Measurements from ENCODE around the gene UBASH3B.

UBASH3B gene

GRCh38 chr11:122645847-122646246 is 9.7 kb upstream of the UBASH3B start:
- intact Hi-C loops (cut with DNase I) = no loop called here
- DNase-seq = peak in 1 of 10 donors; percentile 9

DNA sequence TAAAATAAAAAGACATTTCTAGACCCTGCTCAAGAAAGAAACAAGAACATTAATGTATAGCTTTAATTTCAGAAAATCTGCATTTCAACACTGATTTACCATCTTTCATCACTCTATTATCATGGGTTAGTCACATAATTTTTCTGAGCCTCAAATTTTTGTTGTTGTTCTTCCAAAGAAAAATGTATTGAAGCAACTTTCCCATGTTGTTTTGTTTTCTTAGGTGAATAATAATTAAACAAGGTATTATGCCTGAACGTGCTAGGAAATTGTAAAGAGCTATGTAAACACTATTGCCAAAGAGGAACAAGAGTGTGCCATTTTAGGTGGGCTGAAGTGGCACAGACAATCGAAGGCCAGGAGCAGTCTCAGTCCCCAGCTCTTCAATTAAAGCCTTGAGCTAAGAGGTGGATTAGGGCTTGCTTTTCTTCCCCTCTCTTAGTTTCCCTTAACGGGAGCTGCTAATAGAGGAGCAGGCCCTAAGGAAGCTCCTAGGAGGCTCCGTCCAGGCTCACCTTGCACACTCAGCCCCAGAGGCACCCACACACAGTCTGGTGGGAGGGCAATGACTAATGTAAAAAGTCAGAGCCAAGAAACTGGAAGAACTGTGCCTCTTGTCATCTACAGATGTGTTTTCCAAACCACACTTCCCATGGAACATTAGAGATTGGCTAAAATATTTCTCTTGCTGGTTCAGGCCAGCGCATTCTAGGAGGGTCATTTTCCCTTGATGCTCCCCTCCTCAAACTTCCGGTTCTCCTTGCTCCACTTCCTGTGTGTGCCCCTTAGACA is 8.8 kb upstream of the UBASH3B start:
- intact Hi-C loops (cut with DNase I) = no loop called here
- DNase-seq = peak in 1 of 10 donors; percentile 72

DNA sequence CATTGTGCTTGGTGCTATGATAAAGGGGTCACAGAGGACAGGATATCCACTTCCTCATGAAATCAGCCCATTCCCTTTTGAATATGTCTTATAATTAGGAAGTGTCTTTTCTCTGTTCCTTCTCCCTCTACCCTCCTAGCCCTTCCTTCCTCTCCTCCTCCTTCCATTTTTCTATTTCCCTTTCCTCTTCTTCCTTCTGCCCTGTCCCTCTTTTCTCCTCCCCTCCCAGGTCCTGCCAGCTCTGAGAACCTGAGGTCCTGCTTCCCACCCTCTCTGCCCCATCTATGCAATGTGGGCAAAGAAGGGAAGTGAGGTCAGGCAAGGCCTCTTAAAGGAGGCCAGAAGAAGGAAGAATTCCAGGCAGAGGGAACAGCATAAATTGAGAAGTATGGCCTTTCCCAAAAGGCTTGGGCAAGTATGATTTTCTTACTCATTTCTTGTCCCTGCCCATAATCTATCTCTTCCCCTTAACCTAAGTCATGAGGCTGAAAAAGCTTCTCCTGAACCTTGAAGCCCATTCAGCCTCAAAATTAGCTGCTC is 7.7 kb upstream of the UBASH3B start:
- no peak for DNase-seq
- intact Hi-C loops (cut with DNase I) = no loop called here

DNA sequence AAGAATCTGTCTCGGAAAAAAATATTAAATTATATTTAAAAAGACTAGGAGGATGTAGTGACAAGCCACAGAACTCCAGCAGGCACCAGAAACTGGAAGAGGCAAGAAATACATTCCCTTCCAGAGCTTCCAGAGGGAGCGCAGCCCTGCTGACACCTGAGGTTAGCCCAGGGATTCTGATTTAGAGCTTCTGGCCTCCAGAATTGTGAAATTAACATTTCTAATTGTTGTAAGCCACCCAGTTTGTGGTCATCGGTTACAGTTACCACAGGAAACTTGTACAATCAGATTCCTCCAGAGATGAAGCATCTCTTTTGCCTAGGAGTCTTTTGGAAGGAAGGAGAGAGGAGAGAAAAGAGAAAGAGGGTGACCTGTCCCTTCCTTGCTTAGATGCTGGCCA is 6.4 kb upstream of the UBASH3B start:
- intact Hi-C loops (cut with DNase I) = no loop called here

GRCh38 chr11:122650619-122651018 is 4.9 kb upstream of the UBASH3B start:
- intact Hi-C loops (cut with DNase I) = no loop called here
- DNase-seq = no peak

More for the DNA sequence above, 6.4 kb upstream of the UBASH3B start:
- no peak for DNase-seq

- no peak for DNase-seq
- intact Hi-C loops (cut with DNase I) = no loop called here
Observed at GRCh38 chr11:122652495-122652894, 3.0 kb upstream of the UBASH3B start.

DNA sequence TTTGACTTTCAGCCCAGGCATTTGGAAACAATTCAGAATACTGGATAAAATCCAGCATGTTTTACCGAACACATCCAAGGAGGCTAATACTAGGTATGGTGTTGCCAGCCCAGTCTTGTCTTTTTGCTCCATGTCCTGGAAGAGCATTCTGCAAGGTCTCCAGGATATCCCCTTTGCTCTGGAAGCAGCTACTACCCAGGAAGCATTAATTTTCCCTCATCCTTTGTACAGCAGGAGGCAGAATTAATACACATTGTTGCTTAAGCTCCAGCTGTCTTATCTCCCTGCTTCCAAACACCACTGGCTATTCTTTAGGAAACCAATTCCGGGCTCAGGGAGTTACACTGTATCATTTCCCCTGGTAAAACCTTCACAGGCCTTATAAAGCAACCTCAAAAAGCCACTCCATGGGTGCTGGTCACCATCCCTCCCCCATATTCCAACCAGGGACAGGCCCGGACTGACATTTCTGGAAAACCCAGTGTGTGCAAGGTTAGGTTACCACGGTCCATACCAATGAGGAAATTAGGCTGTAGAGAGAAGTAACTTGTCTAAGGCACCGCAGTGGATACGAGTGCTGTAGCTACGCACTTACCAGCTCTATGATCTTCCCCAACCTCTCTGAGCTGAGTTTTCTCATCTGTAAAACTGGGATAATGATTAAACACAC is 1.5 kb upstream of the UBASH3B start:
- intact Hi-C loops (cut with DNase I) = no loop called here
- DNase-seq = no peak

GRCh38 chr11:122656073-122656630 is 630 bp downstream of the UBASH3B start:
- intact Hi-C loops (cut with DNase I) = no loop called here
- DNase-seq = peak in 9 of 10 donors; percentile 35 to 91 (median 47)

GRCh38 chr11:122656631-122657101 is 1.1 kb downstream of the UBASH3B start:
- DNase-seq = peak in 8 of 10 donors; percentile 11 to 86 (median 38)

GRCh38 chr11:122659676-122660554 is 4.4 kb downstream of the UBASH3B start:
- intact Hi-C loops (cut with DNase I) = no loop called here
- DNase-seq = no peak

More at GRCh38 chr11:122656631-122657101, 1.1 kb downstream of the UBASH3B start:
- intact Hi-C loops (cut with DNase I) = no loop called here

GRCh38 chr11:122661182-122661945 is 5.8 kb downstream of the UBASH3B start:
- no peak for DNase-seq
- intact Hi-C loops (cut with DNase I) = no loop called here

GRCh38 chr11:122663056-122663740 is 7.7 kb downstream of the UBASH3B start:
- intact Hi-C loops (cut with DNase I) = no loop called here
- DNase-seq = no peak

DNA sequence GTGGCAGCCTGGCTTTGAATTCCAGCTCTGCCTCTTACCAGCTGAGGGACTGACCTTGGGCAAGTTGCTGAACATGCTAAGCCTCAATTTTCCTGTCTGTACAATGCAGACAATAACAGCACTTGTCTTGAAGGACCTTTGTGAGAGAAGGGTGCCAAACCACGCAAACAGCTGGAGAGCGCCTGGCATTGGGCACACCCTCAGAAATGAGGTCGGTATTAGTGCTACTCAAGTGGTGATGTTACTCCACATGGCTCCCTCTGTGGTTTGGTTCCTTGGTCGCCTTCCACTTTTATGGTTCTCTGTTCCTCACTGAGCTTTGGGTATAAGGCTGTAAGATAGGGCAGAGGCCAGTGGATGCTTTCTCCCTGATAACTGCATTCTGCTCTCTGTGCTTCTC is 8.2 kb downstream of the UBASH3B start:
- no peak for DNase-seq
- intact Hi-C loops (cut with DNase I) = no loop called here

DNA sequence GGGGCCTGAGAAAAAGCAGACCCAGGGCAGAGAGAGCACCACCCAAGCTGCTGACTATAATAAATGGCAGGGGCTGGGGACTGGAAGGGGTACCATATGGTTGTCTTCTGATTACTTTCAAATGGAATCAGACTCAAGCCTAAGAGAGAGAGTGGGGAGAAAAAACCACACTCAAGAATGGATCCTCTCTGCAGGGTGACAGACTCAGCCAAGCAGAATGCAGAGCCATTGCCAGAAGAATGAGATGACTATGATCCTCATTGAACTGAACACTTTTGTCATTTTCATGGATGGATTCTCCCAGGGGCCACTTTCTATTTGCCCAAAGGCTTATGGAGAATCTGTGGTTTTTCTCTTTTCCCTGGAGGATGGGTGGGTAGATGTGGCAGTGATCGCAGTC is 8.7 kb downstream of the UBASH3B start:
- intact Hi-C loops (cut with DNase I) = no loop called here
- DNase-seq = no peak

DNA sequence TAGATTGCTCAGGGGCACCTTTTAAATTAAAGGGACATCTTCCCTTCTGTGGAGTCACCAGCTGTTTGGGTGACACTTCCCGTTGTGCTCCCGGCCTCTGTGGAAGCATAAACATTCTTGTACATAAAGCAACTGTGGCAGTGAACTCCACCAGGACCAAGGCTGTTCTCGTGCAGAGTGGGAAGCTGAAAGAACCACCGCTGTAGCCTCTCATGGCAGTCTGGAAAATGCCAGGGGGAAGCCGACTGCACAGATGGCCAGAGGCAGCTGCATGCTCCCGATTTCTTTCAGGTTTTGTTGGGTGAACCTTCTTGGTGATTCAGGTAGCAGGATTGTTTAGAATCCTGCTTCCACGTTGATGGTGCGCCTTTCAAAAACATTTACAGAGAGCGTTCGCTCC is 10.3 kb downstream of the UBASH3B start:
- intact Hi-C loops (cut with DNase I) = no loop called here
- DNase-seq = no peak

DNA sequence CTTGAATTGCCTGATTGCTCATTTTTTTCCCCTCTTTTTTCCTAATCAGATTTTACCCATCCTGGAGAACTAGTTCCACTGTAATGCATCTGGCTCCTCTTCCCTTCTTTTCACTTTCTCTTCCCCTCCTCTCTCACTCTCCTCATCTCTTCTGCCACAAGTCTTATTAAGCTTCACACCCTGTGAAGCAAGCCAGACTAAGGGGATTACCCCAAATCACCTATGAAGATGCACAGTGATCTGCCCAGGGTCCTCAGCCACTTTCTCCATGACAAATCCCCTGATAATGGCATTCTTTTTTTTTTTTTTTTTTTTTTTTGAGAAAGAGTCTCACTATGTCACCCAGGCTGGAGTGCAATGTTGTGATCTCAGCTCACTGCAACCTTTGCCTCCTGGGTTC is 11.2 kb downstream of the UBASH3B start:
- no peak for DNase-seq
- intact Hi-C loops (cut with DNase I) = no loop called here

- intact Hi-C loops (cut with DNase I) = no loop called here
- DNase-seq = no peak
Observed at GRCh38 chr11:122668562-122669090, 13.1 kb downstream of the UBASH3B start.

GRCh38 chr11:122670131-122670530 is 14.6 kb downstream of the UBASH3B start:
- no peak for DNase-seq
- intact Hi-C loops (cut with DNase I) = no loop called here
